DLD1 (cell line): ENCODE data around the gene THY1.
"Not testable (repeated sequence)": the region's sequence is repeated elsewhere in the genome, so short reads cannot be mapped to it uniquely, and the experiment has no call there.

ENCODE experiments used
- in situ Hi-C: cut with HindIII; loops from 2 replicates; pipeline ENCODE4 v1.10.0; 2017; ENCODE audit warnings: low sequenced_read_pairs

The THY1 gene

DNA sequence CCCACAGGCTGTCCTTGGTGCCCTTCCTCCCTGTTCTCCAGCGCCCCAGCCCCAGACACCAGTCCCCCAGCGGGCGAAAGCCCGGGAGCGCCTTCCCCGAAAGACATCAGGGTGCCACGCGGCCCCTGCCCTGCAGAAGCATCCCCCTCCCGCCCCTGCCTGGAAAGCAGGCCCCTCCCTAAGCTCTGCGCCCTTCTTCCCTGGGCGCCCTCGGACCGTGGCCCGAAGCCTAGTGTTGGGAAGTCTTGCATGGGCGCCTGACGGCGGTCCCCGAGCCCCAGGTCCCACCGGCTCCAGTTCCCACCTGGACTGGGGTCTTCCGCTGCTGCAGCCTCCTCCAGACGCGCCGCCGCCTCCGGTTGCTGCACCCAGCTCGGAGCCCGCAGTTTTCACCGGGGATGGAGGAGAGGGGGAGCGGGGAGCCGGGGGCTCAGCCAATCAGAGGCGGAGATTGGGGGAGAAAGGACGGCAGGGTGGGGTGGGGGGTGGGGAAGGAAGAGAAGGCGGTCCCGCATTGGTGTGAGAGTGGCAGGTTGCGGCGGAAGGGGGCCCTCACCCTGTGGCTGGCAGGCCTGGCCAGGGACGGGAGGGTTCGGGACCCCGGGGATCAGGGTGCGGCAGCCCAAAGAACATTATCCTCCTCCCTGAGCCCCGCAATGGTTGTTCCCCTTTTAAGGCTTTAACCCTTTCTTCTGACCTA is at the start of gene THY1:
TSS of gene THY1 (minus strand) at position 364 of the 700 bp plus-strand sequence. CDS start 2,267 bp downstream, outside the sequence.
- in situ Hi-C loops = no loop called here

DNA sequence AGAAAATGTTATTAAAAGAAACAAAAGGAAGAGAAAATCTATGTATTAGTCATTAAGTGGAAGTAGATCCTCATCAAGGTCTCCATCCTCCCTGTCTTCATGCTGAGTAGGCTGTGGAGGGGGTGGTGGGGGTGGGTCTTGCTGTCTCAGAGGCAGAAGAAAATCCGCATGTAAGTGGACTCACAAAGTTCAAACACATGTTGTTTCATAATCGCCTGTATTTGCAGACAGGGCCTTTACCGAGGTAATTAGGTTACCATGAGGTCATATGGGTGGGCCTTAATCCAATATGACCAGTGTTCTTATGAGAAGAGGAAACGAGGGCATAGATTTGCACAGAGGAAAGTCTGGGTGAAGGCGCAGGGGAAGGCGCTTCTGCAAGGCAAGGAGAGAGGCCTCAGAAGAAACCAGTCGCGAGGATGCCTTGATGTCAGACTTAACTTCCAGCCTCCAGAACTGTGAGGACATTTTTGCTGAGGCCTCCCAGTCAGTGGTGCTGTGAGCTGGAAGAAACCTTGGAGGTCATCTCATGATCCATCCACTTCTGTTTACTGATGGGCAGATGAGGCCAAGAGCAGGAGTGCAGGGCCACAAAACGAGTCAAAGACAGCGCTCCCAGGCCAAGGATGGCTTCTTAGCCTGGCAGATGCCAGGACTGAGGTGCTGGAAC is 49.3 kb upstream of the THY1 start:
- in situ Hi-C loops = no loop called here

DNA sequence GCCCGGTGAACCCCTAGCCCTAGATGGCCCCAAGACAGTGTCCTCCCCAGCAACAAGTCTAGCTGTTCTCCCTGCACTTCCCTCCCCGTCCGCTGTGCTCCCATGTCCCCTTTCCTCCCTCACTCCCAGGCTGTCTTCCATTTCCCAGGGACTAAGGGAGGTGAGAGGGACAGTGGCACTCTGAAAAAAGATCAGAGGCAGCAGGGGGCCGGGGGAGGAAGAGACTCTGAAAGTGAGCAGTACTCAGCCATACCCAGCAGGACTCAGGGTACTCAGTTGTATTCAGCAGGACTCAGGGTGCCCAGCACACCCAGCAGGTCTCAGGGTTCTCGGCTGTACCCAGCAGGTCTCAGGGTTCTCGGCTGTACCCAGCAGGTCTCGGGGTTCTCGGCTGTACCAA is 48.4 kb upstream of the THY1 start:
- in situ Hi-C loops = no loop called here

DNA sequence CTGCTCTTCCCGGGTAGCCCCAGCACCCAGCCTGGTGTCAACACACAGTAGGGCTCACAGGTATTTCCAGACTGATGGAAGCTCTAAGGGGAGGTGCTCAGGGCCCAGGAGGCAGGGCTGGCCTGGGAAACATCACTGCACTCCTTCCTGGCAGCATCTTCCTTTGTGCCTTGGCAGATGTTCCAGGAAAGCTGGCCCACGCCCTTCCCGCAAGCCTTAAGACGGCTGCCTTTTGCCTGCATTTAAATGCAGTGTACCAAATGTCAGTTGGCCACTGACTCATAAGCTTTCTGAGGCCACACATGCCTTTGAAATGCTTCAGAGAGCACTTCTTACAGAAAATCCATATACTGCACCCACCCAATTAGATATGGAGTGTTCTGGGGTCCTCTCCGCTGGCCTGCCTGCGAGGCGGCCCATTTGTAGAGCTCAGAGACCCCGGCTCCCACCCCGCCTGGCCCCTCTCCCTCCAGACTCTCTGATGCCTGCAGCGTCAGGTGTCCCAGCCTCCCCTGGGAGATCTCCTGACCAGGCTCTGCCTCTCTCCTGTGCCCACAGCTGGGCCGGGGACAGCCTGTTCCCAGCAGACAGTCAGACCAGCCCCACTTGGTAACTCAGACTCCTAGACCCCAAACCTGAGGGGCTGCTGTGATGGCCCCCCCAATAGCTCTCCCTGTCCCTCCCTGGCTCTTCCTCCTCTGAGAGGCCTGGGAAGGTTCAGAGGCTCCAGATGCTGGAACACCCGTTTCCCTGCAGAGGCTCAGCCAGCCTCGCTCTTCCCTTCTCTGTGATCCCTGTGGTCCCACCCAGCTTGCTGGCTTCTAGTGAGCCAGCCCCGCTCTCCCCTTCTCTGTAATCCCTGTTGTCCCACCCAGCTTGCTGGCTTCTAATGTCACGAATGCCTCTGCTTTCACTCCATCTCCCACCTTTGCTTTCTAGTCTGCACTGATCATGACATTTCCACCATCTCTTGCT is 47.6 kb upstream of the THY1 start:
- in situ Hi-C loops = no loop called here

DNA sequence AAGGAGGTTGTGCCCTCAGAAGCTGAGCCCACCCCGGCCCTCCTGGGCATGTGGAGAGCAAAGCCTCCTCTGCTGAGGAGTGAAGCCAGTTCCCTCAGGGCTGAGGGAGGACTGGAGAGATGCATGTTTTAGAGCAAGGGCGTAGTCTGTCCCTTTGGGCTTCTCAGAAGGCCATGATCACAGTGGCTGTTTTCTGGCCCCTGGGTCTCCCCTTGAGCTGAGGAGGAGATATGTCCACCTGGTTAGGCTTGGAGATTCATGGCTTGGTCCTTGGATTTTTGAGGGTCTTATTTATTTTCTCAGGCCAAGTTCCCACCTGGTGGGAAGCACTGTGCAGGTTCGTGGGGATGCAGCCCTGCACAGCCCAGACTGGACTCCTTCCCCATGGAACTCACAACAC is 46.5 kb upstream of the THY1 start:
- in situ Hi-C loops = no loop called here

DNA sequence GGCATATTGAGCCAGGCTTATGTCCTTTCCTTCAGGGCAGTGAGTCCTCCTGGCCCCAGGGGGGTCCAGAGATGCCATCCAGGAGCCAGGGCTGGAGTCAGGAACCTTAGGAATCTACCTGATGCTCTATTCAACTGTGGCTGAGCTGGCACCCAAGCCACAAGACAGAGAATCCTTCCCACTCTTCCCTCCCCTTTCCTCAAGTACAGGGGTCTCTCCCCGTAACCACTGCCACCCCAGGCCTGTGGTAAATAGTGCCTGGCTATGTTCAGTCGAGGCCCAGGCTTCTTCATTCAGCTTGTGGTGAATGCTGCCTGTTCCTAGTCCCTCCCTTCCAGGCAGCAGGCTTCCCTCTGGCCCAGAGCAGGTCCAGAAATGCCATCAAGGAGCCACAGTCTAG is 45.5 kb upstream of the THY1 start:
- in situ Hi-C loops = no loop called here

DNA sequence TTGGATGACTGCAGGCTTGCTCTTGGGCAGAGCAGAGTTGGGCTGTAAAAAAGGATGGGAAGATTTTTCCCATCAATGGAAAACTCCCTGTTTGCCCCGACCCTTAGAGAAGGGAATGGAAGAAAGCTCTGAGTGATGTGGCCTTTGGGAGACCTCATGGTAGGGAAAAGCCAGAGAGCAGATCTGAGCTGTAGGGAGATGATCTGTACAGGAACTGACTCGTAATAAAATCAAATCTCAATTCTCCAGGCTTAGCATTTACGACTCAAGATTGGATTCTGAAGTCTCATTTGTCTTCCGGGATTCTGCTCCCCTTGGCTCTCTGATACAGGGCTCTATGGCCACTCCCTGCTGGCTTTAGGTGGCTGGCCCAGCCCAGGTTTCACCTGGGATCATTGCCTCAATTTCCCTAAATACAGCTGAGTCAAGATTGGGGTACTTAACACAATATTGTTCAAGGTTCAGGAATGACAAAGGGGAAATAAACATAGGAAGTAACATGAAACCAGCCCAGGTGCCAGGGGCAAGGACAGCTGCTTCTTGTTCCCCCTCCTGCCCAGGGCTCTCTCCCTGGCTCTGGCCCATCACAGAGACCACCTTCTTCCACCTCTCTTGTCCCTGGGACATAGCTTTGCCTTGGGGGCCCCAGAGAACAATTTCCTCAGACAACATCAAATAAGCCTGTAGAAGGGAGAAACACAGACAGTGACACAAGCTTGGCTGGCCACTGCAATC is 38.4 kb upstream of the THY1 start:
- in situ Hi-C loops = no loop called here

DNA sequence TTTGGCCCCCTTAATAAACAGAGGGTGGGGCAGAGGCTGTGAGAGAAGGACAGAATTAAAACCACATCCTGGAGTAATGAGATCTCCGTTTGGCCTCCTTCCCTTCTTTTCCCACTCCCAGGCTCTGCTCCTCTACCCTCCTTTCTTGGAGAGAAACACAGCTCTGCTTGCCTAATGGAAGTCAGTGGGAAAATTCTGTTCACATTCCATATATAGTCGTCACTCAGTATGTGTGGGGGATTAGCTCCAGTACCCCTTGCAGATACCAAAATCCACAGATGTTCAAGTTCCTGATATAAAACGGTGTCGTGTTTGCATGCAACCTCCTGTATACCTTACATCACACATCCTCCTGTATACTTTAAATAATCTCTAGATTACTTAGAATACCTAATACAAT is 37.6 kb upstream of the THY1 start:
- in situ Hi-C loops = no loop called here

DNA sequence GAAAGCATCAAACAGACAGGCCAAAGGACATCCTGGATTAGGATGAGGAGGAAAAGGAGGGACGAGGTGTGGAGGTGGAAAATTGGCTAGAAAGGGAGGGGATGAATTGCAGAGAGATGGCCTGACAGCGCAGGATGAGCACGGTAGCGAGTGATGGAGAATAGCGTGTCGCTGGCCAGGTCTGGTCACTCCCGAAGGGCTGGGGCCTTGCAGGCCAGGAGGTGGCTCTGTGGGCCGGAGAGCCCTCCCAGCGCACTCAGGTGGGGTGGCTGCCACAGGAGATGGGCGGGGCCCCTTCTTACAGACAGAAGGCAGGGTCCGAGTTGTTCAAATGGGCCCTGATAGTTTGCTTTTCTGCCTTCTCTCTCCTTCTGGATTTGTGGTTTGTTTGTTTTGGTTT is 37.1 kb upstream of the THY1 start:
- in situ Hi-C loops = no loop called here

DNA sequence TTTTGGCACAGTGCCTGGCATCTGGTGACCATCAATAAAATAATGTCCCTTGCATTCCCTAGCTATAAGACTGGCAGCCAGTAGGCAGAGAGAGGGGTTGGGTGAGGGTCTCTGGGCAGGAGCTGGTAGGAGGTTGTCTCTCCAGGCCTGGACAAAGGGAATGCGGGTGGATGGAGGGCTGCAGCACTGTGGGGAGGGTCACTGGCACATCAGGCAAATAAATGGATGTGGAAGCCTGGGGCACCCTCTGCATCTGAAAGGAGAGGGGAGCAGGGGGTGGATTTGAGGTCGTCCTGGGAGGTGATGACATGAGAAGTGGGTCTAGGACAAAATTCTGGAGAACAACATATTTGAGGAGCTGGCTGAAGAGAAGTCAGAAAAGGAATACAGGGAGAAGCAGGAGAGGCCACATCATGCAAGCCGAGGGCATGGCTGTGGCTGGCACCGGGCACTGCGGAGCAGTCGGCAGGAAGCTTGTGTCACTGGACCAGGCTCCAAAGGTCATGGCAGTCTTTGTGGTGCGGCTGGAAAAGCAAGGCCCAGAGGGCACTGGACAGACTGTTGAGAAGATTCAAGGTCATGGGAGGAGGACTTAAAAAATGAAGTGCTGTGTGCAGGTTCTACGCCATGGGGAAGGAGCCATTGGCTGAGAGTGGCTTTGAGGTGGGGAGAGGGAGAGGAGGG is 36.5 kb upstream of the THY1 start:
- in situ Hi-C loops = no loop called here

DNA sequence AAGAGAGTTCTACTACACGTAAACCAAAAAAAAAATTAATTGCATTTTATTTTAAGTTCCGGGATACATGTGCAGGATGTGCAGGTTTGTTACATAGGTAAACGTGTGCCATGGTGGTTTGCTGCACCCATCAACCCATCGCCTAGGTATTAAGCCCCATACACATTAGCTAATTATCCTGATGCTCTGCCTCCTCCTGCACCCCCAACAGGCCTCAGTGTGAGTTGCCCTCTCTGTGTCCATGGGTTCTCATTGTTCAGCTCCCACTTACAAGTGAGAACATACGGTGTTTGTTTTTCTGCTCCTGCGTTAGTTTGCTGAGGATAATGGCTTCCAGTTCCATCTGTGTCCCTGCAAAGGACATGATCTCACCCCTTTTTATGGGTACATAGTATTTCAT is 32.7 kb upstream of the THY1 start:
- in situ Hi-C loops = not testable (repeated sequence)

DNA sequence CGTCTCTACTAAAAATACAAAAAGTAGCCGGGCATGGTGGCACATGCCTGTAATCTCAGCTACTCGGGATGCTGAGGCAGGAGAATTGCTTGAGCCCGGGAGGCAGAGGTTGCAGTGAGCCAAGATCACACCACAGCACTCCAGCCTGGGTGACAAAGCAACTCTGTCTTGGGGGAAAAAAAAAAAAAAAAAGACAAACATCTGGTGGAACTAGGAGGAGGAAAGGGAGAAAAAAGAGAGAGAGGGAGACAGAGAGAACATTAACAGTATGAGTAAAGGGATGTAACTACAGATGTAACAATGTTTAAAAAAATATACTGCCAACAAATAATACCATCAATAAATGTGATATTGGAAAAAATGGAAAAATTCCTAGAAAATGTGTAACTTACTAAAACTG is 32.3 kb upstream of the THY1 start:
- in situ Hi-C loops = not testable (repeated sequence)

DNA sequence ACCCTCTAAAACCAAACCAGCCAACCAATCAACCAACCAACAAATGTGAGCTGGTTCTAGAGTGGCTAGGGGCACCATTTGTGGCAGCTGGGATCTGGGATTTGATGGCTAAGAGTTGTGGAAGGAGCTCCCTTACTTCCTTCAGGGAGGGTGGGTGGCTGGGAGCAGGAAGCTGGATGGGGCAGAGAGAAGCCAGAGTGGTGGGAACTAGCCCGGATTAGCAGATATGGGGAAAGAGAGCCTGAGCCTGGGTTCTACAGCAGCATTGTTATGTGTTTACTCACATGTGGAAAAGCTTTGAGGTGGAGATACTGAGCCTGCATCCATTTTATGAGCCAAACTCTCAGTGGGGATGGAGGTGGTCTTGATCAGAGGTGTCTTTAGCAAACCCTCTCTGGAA is 30.9 kb upstream of the THY1 start:
- in situ Hi-C loops = no loop called here

DNA sequence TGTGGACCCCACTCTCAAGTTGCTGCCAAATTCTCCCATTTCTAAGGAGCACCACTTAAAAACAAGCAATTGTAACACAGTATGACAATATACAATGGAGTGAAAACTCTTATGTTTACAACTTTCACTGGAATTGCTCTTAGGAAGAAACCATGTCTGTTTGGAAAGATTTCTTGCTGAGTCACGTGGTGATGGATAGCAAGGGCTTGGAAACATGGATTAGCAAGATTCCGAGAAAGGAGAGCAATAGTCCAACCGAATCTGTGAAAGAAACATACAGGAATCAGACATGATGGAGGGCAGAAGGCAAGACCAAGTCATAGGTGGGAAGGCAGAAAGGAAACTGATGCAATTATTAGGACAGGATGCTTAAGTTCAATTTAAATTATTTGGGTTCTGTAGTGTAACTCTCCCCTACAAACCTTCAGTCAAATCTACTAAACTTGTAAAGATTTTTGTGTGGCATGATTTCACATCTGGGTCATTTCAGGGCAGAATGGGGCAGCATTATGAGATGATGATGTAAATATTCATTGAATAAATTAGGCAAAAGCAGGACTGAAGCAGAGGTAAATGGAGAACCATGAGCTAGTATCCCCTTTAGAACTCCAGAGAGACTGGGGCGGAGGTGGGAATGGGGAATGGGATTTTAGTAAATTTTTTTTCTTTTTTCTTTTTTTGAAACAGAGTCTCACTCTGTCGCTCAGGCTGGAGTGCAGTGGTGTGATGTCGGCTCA is 27.8 kb upstream of the THY1 start:
- in situ Hi-C loops = no loop called here

DNA sequence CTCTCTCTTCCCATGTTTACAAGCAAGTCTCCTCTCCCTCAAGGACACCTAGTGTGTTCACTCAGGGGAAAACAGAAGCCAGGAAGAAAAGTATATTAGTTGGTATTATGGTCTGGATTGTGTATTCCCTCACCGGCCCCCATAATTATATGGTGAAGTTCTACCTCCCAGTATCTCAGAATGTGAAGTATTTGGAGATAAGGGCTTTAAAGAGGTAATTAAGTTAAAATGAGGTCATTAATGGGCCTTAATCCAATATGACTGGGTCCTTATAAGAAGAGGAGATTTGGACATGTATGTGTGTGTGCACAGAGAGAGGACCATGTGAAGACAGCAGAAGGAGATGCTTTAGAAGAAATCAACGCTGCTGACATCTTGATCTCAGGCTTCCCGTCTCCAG is 26.5 kb upstream of the THY1 start:
- in situ Hi-C loops = no loop called here

DNA sequence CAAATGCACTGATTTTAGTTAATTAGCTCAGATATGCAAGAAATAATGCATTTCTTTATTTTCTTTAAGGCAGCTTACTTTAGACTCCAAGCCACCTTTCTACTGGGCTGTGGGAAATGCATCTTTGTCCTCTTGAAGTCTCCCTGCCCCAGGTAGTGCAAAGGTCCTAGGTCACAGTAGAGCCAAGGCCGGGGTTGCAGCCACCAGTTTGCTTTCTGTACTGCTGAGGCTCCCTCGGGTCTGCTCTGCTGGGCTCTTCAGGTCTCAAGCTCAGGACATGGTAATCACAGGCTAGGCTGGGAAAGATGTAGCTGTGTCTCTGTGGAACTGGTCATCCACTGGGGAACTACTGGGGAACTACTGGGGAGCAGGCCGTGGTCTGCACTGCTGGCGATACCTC is 25.4 kb upstream of the THY1 start:
- in situ Hi-C loops = no loop called here

DNA sequence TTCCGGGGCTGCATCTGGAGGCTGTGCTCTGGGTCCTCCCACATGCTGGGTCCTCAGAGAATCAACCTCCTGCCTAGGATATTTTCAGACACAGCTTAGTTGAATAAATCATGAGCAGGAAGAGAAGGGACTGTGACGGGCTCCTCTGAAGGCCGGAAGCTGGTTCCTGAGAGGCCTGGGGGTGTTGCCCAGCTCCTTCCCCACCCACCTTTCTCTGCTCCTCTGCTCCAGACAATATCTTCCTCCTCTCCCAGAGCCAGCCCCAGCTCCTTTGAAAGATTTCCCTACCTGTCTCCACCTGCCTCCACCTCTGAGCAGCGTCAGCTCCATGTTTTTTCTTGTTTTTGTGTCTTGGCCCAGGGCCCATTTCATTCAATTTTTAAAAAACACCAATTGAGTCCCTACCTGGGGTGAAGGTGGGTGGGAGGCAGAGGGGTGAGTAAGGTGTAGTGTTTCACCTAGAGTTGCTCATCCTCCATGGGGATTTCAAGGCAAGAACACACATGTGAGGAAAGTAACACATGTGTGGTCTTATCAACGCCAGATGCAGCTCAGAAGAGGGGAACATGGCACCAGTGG is 24.8 kb upstream of the THY1 start:
- in situ Hi-C loops = no loop called here

DNA sequence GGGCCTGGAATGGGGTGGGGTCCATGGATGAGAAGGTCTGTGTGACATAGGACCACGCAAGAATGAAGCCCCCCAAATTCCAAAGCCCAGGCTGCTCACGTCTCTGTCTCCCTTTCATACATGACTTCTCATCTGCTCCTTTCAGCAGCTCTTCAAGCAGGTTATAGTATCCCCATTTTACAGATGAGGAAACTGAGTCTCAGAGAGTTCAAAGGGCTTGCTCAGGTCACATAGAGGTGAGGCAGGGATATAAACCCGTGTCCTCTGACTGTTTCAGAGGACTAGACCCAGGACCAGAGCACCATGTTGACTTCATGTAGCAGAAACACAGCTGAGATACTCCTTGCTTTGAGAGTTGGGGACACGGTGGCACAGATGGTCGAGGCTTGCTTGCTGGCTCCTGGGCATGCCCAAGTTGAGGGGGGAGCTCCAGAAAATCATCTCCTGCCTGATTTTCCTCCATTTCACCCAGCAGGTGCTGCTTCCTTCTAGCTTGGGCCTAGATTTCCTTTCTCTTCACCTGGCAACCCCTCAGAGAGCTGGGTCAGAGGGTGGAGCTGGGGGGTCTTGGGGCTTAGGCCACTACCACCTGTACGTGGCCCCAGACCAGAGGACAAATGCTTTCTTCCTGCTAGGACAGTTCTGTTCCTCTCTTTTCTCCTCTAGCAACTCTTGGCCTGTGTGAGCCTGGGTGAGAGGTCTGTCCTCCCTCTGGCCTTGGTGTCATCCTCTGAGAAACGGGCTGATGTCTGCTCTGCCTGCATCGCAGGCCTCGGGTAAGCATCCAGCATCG is 24.1 kb upstream of the THY1 start:
- in situ Hi-C loops = no loop called here

DNA sequence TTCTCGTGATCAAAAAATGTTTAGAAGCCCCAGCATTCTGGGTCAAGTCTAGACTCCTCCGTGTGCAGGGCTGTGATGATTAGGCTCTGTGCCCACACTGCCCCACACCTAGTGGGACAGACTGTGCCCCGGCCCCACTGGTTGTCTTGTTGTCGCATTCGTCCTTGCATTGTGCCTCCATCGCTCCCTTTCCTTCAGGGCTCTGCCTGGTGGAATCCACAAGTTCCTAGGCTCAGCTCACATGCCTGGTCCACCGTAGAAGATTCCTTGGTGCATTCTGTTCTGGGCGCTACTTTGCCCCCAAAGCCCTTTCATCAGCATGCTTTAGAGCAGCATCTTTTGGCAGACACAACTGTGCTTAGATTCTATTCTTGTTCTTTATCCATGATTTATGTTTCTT is 23.5 kb upstream of the THY1 start:
- in situ Hi-C loops = no loop called here
